ENCODE measurements around the gene WWOX.

DNA sequence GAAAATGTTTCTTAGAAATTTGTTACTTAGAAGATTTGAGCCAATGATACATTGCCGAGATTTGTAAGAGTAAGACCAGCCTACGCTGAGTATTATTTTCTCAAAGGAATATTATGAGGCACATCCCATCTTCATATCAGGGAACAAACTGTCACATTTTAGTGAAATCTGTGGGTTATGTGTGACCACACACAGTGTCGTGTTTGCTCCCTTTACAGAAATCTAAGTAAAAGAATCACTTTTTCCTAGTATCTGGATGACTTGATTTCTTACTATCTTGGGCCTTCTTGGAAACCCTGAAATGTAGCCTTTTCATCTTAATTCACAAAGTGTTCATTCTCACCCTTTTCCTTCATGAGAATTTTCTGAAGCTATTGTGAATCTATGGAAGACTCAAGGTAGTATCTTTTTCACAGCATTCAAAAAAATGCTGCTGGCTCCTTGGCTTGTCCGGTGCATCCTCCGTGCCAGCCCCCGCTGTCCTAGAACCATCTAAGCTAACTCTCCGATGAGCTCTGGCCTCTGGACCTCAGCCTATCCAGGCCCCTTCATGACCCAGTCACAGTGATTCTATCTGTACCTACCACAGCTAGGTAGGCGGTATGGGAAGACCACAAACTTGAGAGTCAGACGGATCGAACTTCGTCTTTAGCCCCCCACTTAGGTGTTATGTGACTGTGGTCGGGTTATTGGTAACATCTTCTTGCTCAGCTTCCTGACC lies 976.8 kb downstream of the WWOX start:
- no peak for TF ChIP-seq EZH2 (IDR thresholded peaks at IDR 0.05; ENCODE audit: borderline replicate concordance)
- TF ChIP-seq EZH2phosphoT487 (IDR thresholded peaks at IDR 0.05; ENCODE audit: low read depth, severe bottlenecking, unreplicated experiment): no peak

Measured in hepatocyte (in vitro differentiated cells).